HG03521 (cell line): ENCODE measurements around the gene ARL6IP4.

Experiments used
- ATAC-seq: cut with Tn5 transposase; IDR thresholded peaks from one replicate; pipeline ENCODE4 v1.9.1; 2021; ENCODE audit warnings: mild to moderate bottlenecking, moderate library complexity; ENCODE audit not compliant: unreplicated experiment

Gene ARL6IP4

DNA sequence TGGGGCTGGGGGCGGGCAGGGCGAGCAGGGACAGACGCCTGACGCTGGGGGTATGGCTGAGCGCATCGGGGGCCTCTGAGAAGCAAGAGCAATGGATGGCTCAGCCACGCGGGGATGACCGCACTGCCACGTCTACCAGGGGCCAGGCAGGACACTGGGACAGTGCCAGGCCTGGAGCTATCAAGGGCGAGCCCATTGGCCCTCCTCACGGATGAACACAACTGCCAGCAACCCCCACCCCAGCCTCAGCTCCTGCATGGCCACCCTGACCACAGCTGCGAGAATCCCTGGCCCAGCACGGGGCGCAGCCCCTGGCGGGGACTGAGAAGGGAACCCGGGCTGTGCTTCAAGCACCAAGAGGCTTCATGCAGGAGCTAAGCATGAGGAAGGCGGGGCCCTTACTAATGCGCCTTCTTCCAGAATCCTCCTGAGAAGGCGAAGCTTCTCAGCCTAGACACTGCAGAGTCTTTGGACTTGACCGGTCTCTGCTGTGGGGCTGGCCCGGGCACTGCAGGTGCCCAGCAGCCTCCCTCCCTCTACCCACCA lies 9.5 kb downstream of the ARL6IP4 start:
- no peak for ATAC-seq

DNA sequence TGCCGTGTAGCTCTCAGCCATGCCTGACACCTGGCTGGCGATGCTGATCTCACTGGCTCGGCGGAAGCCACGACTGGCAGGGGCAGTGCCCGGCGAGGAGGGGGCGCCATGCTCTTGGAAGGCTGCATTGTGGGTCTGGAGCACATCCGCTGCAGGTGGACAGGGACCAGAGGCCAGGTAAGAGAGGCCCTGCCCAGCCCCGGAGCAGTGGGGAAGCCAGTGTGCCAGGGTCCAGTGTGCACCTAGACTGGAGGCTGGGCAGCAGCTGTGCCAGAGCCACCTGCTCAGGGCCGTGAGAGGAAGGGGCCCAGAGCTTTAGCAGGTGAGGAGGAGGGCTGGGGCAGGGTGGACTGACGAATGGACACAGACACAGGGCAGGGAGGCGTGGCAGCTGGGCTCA lies 10.1 kb downstream of the ARL6IP4 start:
- ATAC-seq: no peak

DNA sequence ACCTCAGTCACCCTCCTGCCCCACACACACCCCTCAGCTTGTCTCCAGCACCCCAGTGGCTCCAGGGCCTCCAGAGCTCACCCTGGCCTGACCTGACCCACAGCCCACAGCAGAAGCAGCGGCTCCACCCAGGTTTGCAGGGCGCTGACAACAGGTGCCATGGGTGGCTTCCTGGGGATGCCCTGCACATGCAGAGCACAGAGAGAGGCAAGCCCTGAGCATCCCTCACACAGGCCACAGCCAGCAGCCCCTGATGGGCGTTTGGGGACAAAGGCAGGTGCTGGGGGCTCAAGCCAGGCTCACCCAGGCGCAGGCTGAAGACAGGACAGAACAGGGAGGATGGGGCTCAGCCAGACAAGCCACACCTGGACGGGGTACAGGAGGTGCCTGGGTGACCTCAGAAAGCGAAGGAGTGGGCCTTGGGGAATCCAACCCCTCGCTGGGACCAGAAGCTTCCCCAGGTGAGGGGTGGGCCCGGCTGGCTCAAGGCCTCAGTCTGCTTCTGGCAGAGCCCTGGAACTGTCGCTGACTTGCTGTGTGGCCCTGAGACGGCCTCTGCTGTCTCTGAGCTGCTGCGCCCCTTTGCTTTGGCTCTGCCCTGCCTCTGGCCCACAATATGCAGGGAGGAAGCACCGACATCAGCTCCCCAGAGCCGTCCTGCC lies 10.6 kb downstream of the ARL6IP4 start:
- ATAC-seq: no peak

DNA sequence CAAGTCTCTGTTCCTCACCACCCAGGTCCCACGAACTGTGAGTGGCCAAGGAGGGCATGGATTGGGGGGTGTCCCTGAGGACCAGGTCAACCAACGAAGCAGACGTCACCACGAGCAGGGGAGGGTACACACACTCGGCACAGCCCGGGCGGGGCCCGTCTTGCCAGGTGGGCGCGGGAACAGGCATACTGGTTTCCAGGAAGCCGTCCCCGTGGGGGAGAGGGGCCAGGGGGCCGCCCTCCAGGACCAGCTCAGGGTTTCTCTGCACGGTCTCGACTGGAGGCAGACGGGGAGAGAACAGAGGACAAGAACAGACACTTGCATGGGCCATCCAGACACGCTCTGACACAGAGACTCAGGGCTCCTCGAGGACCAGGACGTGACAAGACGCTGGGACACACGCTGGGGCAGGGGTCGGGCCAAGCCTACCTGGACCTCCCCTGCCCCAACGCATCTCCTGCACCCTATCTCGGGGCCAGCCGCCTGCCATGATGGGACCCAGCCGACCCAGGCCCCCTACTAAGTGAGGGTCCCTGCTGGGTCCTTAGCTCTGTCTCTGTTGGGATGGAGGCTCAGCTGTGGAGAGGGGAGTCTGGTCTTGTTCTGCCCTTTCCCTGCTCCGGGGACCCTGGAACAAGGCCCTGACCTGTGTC lies 11.3 kb downstream of the ARL6IP4 start:
- no peak for ATAC-seq

DNA sequence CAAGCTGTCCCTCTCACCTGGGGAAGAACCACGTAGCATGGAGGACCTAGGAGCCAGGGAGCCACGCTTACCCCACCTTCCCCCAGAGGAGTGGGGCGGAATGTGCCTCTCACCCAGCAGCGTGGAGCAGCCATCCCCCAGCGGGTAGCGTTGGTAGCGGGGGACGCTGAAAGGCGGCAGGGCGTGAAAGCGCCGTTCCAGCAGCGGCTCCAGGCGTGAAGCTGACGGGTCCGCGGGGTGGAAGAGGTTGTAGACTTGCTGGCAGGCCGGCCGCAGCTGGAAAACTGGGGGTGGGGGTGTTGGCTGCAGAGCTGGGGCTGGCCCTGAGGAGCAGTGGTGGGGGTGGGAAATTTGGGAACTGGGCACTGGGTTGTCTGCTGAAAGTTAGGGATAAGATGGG lies 11.9 kb downstream of the ARL6IP4 start:
- ATAC-seq: no peak

DNA sequence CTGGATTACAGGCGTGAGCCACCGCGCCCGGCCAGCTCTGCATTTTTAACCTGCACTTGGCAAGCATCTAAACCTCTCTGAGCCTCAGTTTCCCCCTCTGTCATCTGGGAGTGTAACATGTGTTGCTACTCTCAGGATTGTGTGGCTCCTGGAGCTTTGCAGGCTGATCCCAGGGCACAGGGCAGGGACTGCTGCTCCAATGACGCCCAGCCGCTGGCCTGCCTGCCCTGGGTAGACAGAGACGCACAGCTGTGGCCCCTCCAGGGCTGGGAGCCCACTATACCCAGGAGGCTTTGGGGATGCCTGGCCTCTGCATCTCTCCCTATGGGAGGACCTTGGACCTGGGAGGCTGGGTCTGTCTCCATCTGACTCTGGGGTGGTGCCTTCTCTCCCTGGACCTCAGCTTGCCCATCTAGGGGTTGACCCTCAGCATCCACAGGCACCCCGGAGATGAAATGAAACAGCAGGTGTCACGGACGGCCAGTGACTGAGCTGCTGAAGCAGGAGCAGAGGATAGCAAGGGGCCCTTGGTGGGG lies 13.7 kb downstream of the ARL6IP4 start:
- ATAC-seq: no peak

DNA sequence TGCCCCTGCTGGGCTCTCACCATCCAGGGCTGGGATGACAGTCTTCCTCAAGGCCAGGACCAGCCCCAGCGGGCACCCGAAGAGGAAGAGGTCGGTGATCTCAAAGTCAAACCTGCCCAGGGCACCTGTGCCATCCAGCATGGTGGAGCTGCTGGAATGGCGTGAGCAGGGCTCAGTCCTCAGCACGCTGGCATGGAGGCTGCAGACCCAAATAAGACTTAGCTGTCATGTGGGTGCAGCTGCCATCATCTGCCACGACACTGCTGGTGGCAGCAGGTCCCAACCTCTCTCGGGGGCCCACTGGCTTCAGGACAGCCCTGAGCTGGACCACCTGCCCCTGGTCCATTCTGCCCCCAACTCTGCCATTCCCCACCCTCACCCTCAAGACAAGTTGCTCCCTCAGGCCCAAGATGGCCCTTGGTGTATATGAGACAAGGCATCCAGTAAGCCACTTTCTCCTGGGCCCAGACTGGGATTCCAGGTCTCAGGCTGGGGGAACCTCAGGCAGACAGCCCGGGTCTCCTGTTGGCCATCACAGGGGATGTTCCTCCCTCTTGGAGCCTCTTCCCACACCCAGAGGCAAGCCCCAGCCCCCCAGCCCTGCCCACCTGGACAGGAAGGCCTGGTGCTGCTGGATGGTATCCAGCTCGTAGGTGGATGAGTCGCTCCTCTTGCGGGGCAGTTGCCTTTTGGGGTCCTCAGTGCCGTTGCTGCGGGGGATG lies 14.5 kb downstream of the ARL6IP4 start:
- no peak for ATAC-seq

DNA sequence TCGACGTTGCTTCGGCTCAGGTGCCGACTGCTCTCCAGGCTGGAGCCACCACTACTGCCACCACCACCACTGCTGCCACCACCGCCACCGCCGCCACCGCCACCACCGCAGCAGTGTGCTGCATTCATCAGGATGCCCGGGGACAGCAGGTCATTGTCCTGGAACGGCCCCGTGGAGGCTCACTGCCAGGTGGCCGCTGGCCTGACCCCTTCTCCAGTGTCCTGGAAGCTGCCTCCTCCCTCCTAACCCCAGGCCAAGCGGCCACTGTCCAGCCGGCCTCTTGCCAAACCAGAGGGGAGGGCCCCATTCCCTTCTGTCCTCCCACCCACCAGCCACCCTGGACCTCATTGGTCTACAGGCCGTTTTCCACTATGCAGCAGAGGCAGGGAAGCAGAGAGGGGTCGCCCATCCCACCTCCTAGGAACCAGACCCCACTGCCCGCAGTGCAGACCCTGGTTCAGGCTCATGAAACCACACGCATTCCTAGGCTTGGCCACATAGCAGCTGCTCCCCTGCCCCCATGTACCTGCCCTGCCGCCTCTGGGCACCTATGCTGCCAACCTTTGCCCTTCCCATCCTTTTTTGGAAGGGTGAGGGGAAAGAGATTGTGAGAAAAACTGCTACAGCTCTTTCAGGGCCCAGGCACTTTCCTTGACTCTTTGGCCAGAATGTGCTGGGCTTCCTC lies 15.2 kb downstream of the ARL6IP4 start:
- no peak for ATAC-seq

DNA sequence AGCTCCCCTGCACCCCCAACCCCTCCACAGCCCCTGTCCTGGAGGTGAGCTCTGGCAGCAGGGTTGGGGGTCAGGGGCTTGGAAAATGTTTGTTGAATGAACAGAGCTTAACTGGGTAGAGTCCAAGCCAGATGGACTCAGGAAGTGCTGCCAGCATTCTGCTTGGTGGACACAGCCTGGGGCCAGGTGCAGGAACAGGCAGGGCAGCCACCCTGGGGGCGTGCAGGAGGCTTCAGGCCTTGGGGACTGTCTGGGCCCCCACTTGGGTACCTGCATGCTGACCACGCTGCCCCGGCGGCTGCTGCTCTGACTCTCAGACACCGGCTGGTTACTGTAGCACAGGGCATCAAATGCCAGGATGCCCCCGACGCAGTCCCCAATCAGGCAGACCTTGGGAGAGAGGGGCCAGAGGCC lies 15.7 kb downstream of the ARL6IP4 start:
- ATAC-seq: no peak

DNA sequence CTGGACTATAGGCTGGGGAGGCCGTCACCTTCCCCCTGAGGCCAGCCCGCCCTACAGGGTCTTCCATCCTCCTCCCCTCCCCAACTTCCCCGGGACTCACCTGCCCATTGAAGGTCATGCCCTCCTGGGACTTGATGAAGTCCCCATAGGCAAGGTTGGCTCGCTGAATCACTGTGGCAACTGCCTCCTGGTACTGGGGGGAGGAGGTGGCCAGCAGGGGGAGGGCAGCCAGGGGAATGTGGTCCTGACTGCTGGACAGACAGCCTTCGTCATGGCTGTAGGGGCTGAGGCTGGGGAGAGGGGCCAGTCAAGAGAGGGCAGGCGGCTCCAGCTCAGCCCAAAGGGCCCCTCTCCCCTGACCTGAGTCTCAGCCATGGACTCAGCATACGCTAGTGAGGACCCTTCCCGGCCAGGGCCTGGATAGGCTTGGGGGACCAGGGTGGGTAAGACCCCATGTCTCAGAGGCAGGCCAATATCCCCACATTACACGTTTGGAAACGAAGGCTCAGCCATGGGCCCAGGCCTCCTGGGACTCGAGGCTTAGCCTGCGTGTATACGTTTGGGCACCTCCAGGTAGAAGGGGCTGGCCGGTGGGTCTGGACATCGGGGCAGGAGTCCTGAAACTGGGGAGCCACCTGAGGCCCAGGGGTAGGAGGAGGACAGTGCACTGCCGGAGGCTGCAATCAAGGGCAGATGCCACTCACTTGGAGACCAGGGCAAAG lies 16.3 kb downstream of the ARL6IP4 start:
- ATAC-seq: no peak

DNA sequence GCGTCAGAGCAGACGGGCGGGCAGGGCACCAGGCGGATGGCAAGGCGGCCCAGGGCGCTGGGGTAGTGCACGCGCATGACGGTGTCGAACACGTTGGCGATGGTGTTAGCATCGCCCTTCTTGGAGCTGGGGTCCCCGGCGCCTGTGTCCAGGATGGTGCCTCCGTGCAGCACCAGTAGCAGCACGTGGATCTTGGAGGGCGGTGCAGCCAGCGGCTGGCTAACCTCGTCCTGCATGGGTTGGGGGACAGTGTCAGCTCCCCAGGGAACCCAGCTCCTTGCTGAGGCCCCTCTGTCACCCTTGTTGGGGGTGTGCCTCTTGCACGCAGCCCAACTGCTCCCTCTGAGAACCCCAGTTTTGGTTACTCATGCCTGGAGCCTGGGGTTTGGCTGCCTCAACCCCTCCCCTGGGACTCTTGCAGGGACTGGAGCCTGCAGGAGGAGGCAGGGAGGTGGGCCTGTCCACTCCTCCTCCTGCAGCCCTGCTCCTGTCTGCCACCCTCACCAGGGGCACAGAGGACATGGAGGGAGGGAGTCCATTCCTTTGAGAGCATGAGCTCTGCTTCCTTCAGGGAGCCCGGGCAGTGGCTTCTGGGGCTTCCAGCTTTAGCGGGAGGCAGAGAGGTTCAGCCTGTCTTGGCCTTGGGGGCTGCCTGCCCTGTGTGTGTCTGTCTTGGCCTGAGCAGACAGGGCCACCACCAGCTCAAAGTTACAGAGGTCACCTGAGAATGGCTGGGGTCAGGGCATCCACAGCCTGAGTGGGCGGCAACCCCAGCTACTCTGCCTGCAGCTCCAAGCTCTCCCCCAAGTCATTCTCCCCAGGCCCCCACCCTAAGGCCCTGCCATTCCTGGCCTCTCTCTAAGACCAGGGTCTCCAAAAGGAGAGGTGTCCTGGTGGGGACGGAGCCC lies 17.1 kb downstream of the ARL6IP4 start:
- ATAC-seq: no peak

DNA sequence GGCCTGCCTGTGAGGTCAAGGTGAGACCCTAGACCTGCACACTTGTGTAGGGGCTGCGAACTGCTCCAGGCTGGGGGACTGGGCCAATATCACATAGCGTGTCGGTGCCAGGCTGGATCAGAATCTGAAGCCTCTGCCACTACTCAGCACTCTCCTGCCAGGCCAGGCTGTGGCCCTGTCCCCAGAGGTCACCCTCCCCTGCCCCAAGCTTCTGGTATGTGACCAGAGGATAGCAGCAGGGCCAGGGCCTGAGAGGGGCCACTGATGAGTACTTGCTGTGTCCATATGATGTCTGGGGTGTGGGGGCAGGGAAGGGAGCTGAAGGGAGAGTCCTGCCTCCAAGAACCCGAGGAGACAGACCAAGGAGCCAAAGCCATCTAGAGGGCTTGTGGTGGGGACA lies 17.8 kb downstream of the ARL6IP4 start:
- ATAC-seq: no peak

DNA sequence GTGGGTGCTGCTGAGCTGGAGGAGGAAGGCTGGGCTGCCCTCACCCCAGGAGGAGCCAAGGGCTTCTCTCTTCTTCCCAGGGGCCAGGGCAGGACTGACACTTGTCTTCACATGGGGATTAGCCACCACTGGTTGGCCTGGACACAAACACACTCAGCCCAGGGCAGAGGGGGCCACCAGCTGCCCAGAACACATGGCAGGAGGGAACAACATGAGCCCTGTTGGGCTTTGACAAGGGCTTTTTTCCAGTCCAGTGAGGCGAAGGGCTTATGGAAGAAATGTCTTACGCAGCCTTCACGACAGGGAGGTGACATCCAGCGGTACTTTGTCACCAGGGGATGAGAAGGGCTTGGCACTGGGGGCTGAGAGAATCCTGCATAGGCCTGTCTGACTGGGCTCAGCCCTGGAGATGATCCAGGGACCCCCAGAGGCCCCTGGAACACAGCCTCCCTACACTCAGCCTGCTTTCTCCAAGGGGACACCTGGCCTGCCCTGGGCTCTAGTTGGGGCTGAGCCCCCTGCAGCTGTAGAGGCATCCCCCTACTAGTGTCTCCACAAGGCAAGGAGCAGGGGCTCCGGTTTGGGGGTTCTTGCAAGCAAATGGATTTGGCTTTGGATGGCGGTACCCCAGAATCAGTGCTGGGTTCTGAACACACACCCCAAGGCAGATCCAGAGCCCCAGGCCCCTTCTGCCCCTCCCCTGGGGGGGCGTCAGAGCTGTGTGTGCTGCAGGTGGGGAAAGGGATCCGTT lies 18.9 kb downstream of the ARL6IP4 start:
- ATAC-seq: no peak

DNA sequence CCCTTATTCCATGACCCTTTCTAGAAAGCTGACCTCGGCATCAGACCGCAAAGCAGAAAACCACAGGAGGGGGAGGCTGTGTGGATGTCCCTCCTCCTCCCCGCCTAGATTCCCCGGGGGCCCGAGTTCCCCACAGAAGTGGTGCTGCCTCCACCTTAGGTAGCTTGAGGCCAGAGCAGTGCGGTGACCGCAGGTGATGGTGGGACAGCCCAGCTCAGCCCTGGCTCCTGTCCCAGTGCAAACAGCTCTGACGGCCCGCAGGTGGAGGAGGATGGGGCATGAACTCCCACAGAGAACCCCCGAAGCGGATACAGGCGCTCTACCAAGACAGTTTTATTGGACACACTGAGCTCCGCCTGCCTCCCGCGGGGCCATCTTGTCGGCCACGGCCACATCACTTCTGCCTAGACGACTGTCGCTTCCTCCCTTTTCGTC lies 19.5 kb downstream of the ARL6IP4 start:
- no peak for ATAC-seq

DNA sequence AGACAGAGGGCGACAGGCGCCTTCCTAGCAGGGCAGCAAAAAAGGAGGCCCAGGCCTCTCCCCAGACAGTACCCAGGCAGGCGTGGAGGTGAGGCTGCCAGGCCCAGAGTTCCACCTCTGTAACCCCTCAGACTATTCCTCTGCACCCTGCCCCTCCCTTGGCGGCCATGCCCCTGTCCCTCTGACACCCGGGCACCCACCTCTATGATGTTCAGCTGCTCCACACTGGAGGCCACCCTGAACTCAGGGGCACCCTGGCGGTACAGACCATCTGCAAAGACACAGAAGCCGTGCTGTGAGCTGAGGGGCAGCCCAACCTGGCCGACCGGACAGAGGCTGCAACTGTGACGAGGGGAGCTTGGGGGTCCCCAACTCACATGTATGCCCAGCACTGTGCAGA lies 20.1 kb downstream of the ARL6IP4 start:
- no peak for ATAC-seq

DNA sequence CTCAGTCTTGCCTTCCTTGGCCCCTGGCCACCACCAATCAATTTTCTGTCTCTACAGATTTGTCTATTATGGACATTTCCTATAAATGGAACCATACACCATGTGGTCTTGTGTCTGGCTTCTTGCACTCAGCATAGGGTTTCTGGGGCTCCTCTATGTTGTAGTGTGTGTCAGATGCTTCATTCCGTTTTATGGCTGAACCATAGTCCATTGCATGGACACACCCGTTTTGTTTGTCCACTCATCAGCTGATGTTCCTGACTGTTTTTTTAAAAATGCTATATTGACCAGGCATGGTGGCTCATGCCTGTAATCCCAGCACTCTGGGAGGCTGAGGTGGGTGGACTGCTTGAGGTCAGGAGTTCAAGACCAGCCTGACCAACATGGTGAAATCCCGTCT lies 21.0 kb downstream of the ARL6IP4 start:
- ATAC-seq: no peak

DNA sequence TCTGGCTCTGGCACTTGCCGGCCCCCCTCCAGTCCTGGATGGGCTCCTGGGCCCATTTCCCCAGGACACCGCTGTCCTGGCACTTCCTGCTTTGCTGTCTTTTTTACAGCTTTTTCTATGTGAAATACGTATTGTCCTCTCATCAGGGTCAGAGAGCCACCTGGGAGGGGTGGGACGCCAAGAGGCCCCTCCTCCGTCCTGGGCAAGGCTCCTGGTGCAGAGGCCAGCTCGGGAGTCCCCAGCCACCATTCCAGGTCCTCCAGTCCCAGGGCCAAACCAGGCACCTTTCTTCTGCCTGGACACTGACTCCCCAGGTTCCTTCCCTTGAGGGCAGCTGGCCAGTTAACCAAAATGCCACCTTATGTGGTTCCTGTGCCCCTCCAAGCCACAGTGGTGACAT lies 22.8 kb downstream of the ARL6IP4 start:
- no peak for ATAC-seq

DNA sequence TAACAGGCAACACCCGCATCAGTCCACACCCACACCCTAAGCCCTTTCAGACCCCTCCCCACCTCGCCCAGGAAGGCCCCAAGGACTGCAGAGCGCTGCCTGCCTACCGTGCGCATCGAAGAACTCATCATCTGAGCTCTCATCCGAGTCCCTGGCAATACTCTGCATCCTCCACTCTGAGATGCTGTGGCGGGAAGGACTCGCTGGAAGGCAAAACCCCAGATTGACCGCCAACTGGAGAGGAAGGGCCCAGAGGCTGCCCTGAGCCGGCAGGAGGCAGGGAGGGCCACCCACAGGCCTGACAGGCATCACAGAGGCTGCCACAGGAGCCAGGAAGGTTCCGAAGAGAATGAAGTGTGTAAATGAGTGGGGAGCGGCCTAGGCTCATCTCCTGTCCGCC lies 23.8 kb downstream of the ARL6IP4 start:
- no peak for ATAC-seq
